Large intestine (tissue), 12 donors: ENCODE results near the gene PGAM4. TPM values are rescaled to one million over a fixed set of nuclear protein-coding genes. Genes with fewer than 3 reads are reported as not detected.

Source experiments
- DNase-seq, 2 donors: peaks; one replicate each; pipeline versions ENCODE4 v3.0.0 to v3.0.0-alpha.2; 2013
- H3K27ac ChIP-seq: one replicate; pipeline ENCODE4 v1.5.1; 2013; ENCODE audit warnings: low read length
- H3K27me3 ChIP-seq: 2 replicates; pipeline ENCODE4 v1.6.1; 2013; ENCODE audit warnings: low read length; ENCODE audit not compliant: control insufficient read depth, insufficient read depth
- H3K36me3 ChIP-seq: 2 replicates; pipeline ENCODE4 v1.6.1; 2013; ENCODE audit warnings: low read length; ENCODE audit not compliant: control insufficient read depth, insufficient read depth
- H3K4me1 ChIP-seq: one replicate; pipeline ENCODE4 v1.6.1; 2013; ENCODE audit warnings: low read length; ENCODE audit not compliant: control insufficient read depth, insufficient read depth
- H3K4me3 ChIP-seq: one replicate; pipeline ENCODE4 v1.5.1; 2013; ENCODE audit warnings: low read length
- H3K9me3 ChIP-seq: one replicate; pipeline ENCODE4 v1.6.1; 2013; ENCODE audit warnings: mild to moderate bottlenecking, low read depth, low read length, moderate library complexity; ENCODE audit not compliant: control insufficient read depth
- WGBS: methylation state at CpG from one replicate; pipeline ENCODE4 v1.1.5; 2013; ENCODE audit warnings: low lambda C conversion rate; ENCODE audit not compliant: insufficient coverage; 5-methylcytosine and 5-hydroxymethylcytosine counted together
- long read RNA-seq, 11 donors: transcript quantifications; one replicate each; lab custom pipeline, GENCODE V29; 2026
- polyA plus RNA-seq: library from polyadenylated mRNA; unstranded; fragments of 120-200 nt; gene quantifications from one replicate; pipeline ENCODE4 v1.2.1, GENCODE V29; 2013

PGAM4 gene
- not detected for polyA plus RNA-seq
- long read RNA-seq, donor 1, result 0 reads
- long read RNA-seq, donor 2, result 0 reads
- long read RNA-seq, donor 3, result 0 reads
- long read RNA-seq, donor 4, result 0 reads
- long read RNA-seq, donor 5, result 0 reads
- long read RNA-seq, donor 6, result 0 reads
- long read RNA-seq, donor 7, result 0 reads
- long read RNA-seq, donor 8, result 0 reads
- long read RNA-seq, donor 9, result 0 reads
- long read RNA-seq, donor 10, result 0 reads
- long read RNA-seq, donor 11, result 0 reads

DNA sequence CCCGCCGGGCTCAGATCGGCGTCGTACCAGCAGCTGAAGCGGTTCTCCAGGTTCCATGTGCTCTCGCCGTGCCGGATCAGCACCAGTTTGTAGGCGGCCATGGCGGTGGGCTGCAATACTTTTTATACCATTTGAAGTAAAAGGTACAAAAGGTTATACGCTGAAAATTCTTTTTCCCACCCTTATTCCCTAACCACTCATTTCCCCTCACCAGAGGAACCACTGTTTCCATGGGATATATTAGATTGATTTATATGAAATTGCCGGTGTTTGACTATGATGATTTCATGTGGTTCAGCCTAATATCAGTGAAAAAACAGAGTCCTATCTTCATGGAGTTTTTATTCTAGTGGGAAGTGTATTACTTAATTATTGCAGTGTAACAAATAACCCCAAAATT is at the start of gene PGAM4:
TSS of gene PGAM4 (minus strand) at position 101 of the 400 bp plus-strand sequence. CDS start at position 101, 0 bp downstream.
- no peak within 1 kb of the TSS for H3K4me3 ChIP-seq
- H3K27ac ChIP-seq, result no peak within 1 kb of the TSS
- H3K4me1 ChIP-seq, result no peaks in the 10 kb centered on the region
- no peaks in the 10 kb centered on the region for H3K36me3 ChIP-seq
- no CpG with 5 or more reads among the region's 13 CpGs for WGBS
- H3K27me3 ChIP-seq, result no peaks in the 10 kb centered on the region
- H3K9me3 ChIP-seq, result no peaks in the 10 kb centered on the region
- DNase-seq, result no peak

DNA sequence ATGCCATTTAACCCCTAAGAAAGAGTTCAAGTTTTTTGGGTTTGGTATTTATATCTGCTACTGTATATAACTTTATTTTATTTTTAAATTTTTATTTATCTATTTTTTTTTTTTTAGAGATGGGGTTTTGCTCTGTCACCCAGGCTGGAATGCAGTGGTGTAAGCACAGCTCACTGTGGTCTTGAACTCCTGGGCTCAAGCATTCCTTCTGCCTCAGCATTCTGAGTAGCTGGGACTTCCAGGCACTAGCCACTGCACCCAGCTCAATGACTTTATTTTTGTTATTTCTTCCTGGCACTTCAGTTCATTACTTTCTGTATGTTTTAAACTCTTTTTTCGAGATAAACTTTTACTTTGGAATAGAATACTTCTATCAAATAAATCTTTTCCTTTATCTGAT is 42.4 kb upstream of the PGAM4 start:
- Histone ChIP-seq H3K4me1 (no peaks in the 10 kb centered on the region), H3K4me3 (no peak overlapping the region), H3K36me3 (no peaks in the 10 kb centered on the region), H3K27ac (no peak overlapping the region), H3K27me3 (no peaks in the 10 kb centered on the region), H3K9me3 (no peaks in the 10 kb centered on the region)
- no peak for DNase-seq
- no CpG with 5 or more reads among the region's 1 CpG for WGBS

DNA sequence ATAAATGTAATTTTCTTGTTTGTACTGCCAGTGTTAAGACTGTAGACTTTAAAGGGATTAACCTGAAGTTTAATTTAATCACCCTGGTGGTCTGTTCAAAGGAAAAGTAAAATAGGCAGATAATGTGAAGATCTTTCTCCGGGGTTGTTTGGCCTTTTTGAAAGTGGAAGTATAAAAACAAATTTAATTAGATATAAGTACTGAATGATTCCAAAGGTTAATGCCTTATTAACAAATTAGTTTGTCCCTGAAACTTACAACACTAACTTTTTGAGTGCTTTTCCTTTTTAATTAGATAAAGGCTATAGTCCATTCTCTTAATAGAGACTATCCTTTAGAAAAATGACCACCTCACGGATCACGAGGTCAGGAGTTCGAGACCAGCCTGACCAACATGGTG is 10.4 kb upstream of the PGAM4 start:
- WGBS, result no CpG with 5 or more reads among the region's 4 CpGs
- H3K27ac ChIP-seq, result no peak overlapping the region
- H3K36me3 ChIP-seq, result no peaks in the 10 kb centered on the region
- peaks cover 2% of the 10 kb centered on the region for H3K4me1 ChIP-seq
- no peak for DNase-seq
- no peaks in the 10 kb centered on the region for H3K9me3 ChIP-seq
- H3K27me3 ChIP-seq, result no peaks in the 10 kb centered on the region
- H3K4me3 ChIP-seq, result no peak overlapping the region

DNA sequence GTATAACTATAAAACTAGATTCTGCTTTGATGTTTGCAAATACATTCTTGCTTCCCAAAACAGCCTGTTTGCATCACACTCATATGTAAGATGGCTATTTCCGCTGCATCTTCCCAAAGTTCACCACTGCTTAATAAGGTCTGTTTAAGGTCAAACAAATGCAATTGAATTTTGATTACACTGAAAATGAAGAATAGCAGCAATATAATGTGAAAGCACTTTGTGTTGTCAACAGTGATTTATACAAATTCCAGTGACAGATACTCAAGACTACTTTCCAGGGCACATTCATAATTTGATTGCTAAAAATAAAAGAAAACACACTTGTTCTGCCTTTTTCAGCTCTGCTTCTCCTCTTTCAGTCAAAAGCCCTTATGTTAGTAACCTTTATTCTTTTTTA is 8.1 kb upstream of the PGAM4 start:
- no peaks in the 10 kb centered on the region for H3K27me3 ChIP-seq
- H3K36me3 ChIP-seq, result no peaks in the 10 kb centered on the region
- H3K4me1 ChIP-seq, result peaks cover 2% of the 10 kb centered on the region
- no peak overlapping the region for H3K4me3 ChIP-seq
- no CpG with 5 or more reads among the region's 1 CpG for WGBS
- no peak overlapping the region for H3K27ac ChIP-seq
- no peaks in the 10 kb centered on the region for H3K9me3 ChIP-seq
- DNase-seq, result no peak

DNA sequence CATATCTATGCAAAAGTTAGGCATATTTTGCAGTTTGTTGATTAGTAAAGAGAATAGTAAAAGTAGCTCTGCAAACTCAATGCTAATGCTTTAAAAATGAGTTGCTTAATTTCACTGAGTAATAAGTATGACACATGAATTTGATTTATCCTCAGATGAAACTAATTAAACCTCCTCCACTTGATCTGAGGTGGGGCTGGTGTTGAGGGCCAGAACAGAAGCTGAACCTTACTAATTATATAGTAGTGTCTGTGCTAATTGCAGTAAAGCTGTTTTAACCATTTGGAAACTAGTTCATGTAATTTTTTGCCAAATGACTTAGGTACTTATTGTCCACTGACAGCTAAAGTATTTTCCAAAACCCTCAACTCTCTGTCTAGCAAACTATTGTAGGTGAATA is 7.7 kb upstream of the PGAM4 start:
- DNase-seq, result no peak
- Histone ChIP-seq H3K4me1 (peaks cover 2% of the 10 kb centered on the region), H3K36me3 (no peaks in the 10 kb centered on the region), H3K27me3 (no peaks in the 10 kb centered on the region), H3K27ac (no peak overlapping the region), H3K9me3 (no peaks in the 10 kb centered on the region), H3K4me3 (no peak overlapping the region)

DNA sequence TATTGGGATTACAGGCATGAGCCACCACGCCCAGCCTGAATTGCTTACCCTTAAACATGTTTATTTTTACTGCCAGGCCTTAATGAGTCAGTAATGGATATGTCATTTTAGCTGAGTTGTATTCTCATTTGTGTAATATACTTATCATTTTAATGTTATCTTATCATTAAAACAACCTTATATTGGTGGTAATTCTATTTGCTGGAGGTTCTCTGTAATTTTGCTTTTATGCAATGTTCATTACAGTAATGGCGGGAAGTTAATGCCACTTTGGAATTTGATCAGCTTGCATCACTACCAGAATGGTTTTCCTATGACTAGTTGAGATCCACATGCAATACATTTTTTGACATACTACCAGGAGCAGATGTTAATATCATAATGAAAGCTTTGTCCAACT is 6.3 kb upstream of the PGAM4 start:
- no peaks in the 10 kb centered on the region for H3K27me3 ChIP-seq
- H3K4me3 ChIP-seq, result no peak overlapping the region
- no peaks in the 10 kb centered on the region for H3K9me3 ChIP-seq
- peaks cover 2% of the 10 kb centered on the region for H3K4me1 ChIP-seq
- peak; percentile 7 to 70 for DNase-seq
- no peaks in the 10 kb centered on the region for H3K36me3 ChIP-seq
- H3K27ac ChIP-seq, result no peak overlapping the region
- no CpG with 5 or more reads among the region's 2 CpGs for WGBS

DNA sequence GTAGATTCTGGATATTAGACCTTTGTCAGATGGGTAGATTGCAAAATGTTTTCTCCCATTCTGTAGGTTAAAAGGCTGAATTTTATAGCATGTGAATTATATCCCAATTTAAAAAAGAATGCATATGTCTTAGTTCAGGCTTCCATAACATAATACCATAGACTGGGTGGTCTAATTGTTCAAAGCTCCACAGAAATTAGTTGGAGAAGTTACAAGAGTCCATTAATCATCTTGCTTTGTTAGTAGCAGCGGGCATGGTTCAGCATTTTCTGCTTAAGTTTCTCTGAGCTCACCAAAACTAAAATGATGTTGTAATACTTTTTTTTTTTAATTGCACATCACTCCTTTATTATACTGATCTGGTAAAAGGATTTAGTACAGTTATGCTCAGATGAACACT is 1.8 kb downstream of the PGAM4 start:
- WGBS, result no CpG with 5 or more reads among the region's 1 CpG
- Histone ChIP-seq H3K27ac (no peak overlapping the region), H3K27me3 (no peaks in the 10 kb centered on the region), H3K4me3 (no peak overlapping the region), H3K36me3 (no peaks in the 10 kb centered on the region), H3K4me1 (no peaks in the 10 kb centered on the region), H3K9me3 (no peaks in the 10 kb centered on the region)
- no peak for DNase-seq

DNA sequence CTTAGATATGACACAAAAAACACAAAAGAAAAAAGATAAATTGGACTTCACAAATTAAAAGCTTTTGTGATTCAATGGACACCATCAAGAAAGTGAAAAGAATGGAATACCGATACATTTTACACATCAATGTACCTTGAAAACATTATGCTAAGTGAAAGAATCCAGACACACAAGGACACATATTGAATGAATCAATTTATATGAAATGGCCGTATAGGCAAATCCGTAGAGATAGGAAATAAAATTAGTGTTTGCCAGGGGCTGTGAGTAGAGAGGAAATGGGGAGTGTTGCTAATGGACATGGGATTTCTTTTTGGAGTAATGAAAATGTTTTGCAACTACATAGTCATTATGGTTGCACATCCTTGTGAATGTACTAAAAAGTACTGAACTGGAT is 3.1 kb downstream of the PGAM4 start:
- Histone ChIP-seq H3K4me3 (no peak overlapping the region), H3K9me3 (no peaks in the 10 kb centered on the region), H3K36me3 (no peaks in the 10 kb centered on the region), H3K27ac (no peak overlapping the region), H3K27me3 (no peaks in the 10 kb centered on the region), H3K4me1 (no peaks in the 10 kb centered on the region)
- no peak for DNase-seq
- 100% methylated on average over 1 of the region's 3 CpGs for WGBS

DNA sequence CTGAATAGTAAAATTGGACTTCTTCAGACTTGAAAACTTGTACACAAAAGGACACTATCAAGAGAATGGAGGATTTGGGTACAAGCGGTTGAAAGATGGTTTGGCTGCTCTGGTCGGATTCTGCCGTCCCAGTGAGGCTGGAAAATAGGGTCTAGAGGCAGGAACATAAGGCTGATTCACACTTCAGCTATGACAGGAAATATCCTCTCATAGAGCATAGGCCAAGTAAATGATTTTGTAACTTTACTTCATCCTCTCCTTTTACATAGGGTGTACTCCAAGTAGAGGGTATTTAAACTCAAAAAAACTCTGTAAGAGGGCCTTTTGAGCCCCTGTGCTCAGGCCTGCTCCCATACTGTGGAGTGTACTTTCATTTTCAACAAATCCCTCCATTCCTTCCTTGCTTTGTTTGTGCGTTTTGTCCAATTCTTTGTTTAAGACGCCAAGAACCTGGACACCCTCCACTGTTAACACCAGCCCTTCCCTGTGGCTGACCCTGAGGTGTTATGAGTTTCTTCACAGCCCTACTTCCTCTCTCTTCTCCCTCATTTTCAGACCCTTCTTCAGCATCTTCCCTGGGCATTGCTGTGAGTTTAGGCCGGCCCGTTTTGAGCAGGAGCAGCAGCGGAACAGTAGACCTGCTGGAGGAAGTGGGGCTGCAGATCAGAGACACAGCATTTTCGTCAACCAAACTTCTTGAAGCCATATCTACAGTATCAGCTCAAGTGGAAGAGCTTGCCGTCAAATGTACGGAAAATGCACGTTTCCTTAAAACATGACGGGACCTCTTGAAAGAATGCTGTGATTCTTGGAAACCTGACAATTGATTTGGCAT is 7.2 kb downstream of the PGAM4 start:
- no peak overlapping the region for H3K27ac ChIP-seq
- H3K9me3 ChIP-seq, result no peaks in the 10 kb centered on the region
- no peak overlapping the region for H3K4me3 ChIP-seq
- no peaks in the 10 kb centered on the region for H3K36me3 ChIP-seq
- no peaks in the 10 kb centered on the region for H3K4me1 ChIP-seq
- no peak for DNase-seq
- no peaks in the 10 kb centered on the region for H3K27me3 ChIP-seq
- no CpG with 5 or more reads among the region's 13 CpGs for WGBS

DNA sequence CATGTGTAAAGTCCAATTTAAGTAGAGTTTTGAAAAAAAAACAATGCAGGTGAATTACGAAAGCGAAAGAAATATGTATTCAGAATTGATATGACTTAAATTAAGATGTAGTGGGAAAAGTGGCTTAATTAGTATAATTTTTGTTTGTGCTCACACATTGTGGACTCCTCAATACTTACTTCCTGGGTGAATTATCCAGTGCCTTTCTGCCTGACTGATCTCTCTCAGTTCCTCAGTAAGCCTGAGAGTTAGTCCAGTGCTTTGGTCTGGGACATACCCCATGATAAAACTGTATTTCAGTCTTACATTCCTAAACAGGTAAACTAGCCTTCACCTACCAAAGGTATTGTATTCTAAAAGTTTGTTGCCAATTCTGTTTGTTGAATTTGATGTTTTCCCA is 8.4 kb downstream of the PGAM4 start:
- Histone ChIP-seq H3K27ac (no peak overlapping the region), H3K36me3 (no peaks in the 10 kb centered on the region), H3K4me1 (no peaks in the 10 kb centered on the region), H3K27me3 (no peaks in the 10 kb centered on the region), H3K9me3 (no peaks in the 10 kb centered on the region), H3K4me3 (no peak overlapping the region)
- WGBS, result no CpG with 5 or more reads among the region's 2 CpGs
- no peak for DNase-seq

DNA sequence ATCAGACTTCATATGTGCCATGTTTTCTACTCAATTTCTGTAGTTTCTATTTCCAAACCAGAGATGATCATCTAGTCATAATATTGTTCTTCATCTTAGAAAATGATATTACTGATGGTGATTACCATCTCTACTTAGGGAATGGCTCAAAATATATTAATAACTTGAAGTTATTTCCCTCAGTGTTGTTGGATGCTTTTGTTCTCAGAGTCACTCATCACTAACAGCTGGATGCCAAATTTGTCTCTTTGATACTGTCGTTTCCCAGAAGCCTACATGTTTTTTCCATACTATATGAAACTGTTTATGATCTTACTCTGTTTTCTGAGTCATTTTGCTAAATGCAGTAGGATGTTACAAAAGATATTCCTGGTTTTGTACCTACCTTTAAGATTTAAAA is 8.9 kb downstream of the PGAM4 start:
- DNase-seq, result no peak
- no CpG with 5 or more reads among the region's 1 CpG for WGBS
- H3K36me3 ChIP-seq, result no peaks in the 10 kb centered on the region
- no peaks in the 10 kb centered on the region for H3K9me3 ChIP-seq
- no peak overlapping the region for H3K27ac ChIP-seq
- no peaks in the 10 kb centered on the region for H3K4me1 ChIP-seq
- H3K27me3 ChIP-seq, result no peaks in the 10 kb centered on the region
- no peak overlapping the region for H3K4me3 ChIP-seq
